Measurements from ENCODE around the gene DOCK1. TPM values are rescaled to one million over a fixed set of nuclear protein-coding genes. Genes with fewer than 3 reads are reported as not detected.

Gene DOCK1
- total RNA-seq, result 10 to 100 TPM; 50.8 to 59.0 (median 53.6) TPM

DNA sequence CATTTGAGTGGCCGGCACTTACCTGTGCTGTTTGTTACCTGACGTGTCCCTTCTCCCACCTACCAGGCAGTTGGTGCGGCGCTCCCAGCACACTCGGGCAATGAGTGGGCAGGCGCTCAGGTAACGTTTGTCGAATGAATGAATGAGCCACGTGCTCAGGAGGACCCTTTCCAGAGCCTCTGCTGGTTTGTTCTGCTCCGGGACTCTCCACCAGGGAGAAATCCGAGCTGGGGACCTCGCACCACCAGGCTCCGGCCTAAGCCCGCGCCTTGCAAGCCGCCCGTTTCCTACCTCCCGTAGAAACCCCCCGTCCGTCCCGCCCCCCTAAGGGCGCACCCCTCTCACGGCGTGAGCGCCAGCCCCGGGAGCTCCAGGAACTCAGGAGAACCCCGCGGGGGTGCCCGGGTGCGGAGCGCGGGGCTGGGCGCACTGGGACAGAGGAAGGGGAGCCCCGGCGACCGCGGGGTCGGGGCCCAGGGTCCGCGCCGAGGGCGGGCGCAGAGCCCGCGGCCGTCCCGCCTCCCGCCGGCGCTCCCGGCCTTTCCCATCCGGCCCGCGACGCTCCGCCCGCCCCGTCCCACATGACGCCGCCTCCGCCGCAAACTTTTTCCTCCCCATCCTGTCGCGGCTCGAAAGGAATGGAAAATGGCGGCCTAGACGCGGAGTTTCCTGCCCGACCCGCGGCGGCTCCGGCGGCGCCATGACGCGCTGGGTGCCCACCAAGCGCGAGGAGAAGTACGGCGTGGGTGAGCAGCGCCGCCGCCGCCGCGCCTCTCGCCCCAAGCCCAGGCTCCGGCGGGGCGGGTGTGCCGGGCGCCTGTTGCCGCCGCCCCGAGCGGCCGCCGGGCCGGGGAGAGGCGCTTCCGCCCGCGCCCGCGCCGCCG, at the start of gene DOCK1:
TSS of gene DOCK1 (plus strand) at position 611 of the 884 bp plus-strand sequence. CDS start at position 701, 90 bp downstream.
- Histone ChIP-seq H3K27ac (peak within 1 kb of the TSS; percentile 32 to 86 (median 83)), H3K9me3 (no peaks in the 10 kb centered on the region), H3K4me1 (peaks cover 0 to 34% (median 0%) of the 10 kb centered on the region in 3 donors), H3K27me3 (no peaks in the 10 kb centered on the region), H3K36me3 (no peaks in the 10 kb centered on the region), H3K4me3 (peak within 1 kb of the TSS; percentile 72 to 88)
- TF ChIP-seq POLR2AphosphoS5 (IDR thresholded peaks at IDR 0.05) (peak; percentile 20), EP300 (IDR thresholded peaks at IDR 0.05) (no peak)
- TF ChIP-seq, protein P1, sequence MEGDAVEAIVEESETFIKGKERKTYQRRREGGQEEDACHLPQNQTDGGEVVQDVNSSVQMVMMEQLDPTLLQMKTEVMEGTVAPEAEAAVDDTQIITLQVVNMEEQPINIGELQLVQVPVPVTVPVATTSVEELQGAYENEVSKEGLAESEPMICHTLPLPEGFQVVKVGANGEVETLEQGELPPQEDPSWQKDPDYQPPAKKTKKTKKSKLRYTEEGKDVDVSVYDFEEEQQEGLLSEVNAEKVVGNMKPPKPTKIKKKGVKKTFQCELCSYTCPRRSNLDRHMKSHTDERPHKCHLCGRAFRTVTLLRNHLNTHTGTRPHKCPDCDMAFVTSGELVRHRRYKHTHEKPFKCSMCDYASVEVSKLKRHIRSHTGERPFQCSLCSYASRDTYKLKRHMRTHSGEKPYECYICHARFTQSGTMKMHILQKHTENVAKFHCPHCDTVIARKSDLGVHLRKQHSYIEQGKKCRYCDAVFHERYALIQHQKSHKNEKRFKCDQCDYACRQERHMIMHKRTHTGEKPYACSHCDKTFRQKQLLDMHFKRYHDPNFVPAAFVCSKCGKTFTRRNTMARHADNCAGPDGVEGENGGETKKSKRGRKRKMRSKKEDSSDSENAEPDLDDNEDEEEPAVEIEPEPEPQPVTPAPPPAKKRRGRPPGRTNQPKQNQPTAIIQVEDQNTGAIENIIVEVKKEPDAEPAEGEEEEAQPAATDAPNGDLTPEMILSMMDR (IDR thresholded peaks at IDR 0.05), result no peak
- peak; percentile 82 for ATAC-seq
- WGBS, 2 donors (ENCODE audit: low coverage in 1 of 2), result 8% methylated on average over 2 of the region's 108 CpGs; no CpG with 5 or more reads in 1 of the 2 donors

DNA sequence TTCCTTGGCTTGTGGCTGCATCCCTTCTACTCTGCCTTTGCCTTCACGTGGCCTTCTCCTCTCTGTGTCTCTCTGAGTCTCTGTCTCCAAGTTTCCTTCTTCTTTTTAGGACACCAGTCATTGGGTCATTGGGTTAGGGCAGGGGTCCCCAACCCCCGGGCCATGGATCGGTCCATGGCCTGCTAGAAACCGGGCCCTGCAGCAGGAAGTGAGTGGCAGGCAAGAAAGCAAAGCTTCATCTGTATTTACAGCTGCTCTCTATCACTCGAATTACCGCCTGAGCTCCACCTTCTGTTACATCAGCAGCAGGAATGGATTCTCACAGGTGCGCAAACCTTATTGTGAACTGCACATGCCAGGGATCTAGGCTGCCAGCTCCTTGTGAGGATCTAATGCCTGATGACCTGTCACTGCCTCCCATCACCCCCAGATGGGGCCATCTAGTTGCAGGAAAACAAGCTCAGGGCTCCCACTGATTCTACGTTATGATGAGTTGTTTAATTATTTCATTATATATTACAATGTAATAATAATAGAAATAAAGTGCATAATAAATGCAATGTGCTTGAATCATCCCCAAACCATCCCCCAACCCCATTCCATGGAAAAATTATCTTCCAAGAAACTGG, 47.9 kb upstream of the DOCK1 start:
- no peak for ATAC-seq

DNA sequence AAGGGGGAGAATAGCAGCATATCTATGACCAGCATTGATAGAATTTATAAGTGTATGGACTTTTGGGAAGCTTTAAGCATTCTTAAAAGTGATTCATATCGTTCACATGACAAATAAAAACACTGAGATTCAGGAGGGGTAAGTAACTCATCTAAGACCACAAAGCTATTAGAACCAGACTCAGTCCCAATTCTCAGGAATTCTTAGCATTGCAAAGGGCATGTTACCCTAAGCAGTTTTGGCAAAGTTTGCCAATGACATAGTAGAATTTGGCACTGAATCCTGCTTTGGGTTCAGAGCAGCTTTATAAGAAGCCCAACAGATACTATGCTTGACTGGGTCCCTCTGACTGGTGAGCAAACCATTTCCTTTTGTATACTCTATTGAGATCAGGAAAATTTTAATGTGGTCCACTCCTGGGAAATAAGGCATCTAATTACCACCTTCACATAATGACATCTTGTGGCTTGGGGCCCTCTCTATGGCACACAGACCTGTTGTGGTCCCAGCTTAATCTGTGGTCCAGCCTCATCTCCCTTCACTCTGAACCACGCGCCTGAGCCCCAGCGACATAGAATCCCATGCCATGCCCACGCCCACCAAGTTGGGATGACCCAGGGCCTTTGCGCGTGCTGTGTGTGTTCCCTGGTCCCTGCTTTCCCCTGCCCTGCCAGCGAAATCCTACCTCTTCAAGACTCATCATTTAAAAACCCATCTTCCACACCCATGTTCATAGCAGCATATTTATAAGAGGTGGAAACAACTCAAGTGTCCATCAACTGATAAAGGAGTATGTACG, 37.5 kb upstream of the DOCK1 start:
- 67 to 88% methylated on average over 3 to 4 of the region's 9 CpGs for WGBS, 2 donors (ENCODE audit: low coverage in 1 of 2)
- no peaks in the 10 kb centered on the region for H3K36me3 ChIP-seq
- no peak for TF ChIP-seq POLR2AphosphoS5 (IDR thresholded peaks at IDR 0.05)
- TF ChIP-seq, protein P1 (IDR thresholded peaks at IDR 0.05), result no peak
- TF ChIP-seq EP300 (IDR thresholded peaks at IDR 0.05), result no peak
- TF ChIP-seq POLR2A (IDR thresholded peaks at IDR 0.05), result no peak
- H3K27me3 ChIP-seq, result no peaks in the 10 kb centered on the region
- no peak overlapping the region for H3K4me3 ChIP-seq
- H3K9me3 ChIP-seq, result peaks cover 0 to 3% (median 0%) of the 10 kb centered on the region in 3 donors
- no peaks in the 10 kb centered on the region for H3K4me1 ChIP-seq
- no peak for ATAC-seq
- H3K27ac ChIP-seq, result no peak overlapping the region

More for the DNA sequence above, 47.9 kb upstream of the DOCK1 start:
- Histone ChIP-seq H3K27ac (no peak overlapping the region), H3K9me3 (peaks cover 0 to 13% (median 0%) of the 10 kb centered on the region in 3 donors), H3K27me3 (peaks cover 7% of the 10 kb centered on the region), H3K4me1 (no peaks in the 10 kb centered on the region), H3K36me3 (no peaks in the 10 kb centered on the region), H3K4me3 (no peak overlapping the region)
- WGBS, 2 donors (ENCODE audit: low coverage in 1 of 2), result 80 to 100% methylated on average over 1 to 3 of the region's 8 CpGs
- no peak for TF ChIP-seq EP300 (IDR thresholded peaks at IDR 0.05)
- no peak for TF ChIP-seq POLR2A (IDR thresholded peaks at IDR 0.05)
- TF ChIP-seq POLR2AphosphoS5 (IDR thresholded peaks at IDR 0.05), result no peak
- TF ChIP-seq, protein P1 (IDR thresholded peaks at IDR 0.05), result no peak

DNA sequence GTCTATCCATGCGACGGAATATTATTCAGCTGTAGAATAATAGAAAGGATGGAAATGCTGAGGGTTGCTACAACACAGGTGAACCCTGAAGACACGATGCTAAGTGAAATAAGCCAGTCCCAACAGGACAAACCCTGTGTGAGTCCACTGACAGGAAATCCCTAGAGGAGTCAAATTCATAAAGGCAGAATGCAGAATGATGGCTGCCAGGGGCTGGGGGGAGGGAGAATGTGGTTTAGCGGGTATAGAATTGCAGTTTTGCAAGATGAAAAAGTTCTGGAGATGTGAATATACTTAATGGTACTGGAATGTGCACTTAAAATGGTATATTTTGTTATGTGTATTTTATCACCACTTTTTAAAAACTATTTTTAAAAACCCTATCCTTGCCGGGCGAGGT, 36.9 kb upstream of the DOCK1 start:
- WGBS, 2 donors (ENCODE audit: low coverage in 1 of 2), result 54 to 67% methylated on average over 3 to 4 of the region's 6 CpGs
- Histone ChIP-seq H3K4me1 (no peaks in the 10 kb centered on the region), H3K27me3 (no peaks in the 10 kb centered on the region), H3K36me3 (no peaks in the 10 kb centered on the region), H3K4me3 (no peak overlapping the region), H3K9me3 (no peaks in the 10 kb centered on the region), H3K27ac (no peak overlapping the region)
- no peak for TF ChIP-seq POLR2A (IDR thresholded peaks at IDR 0.05)
- TF ChIP-seq, protein P1 (IDR thresholded peaks at IDR 0.05), result no peak
- no peak for TF ChIP-seq EP300 (IDR thresholded peaks at IDR 0.05)
- TF ChIP-seq POLR2AphosphoS5 (IDR thresholded peaks at IDR 0.05), result no peak
- no peak for ATAC-seq
